ENCODE data around the gene SLC26A1. TPM values are rescaled to one million over a fixed set of nuclear protein-coding genes. Genes with fewer than 3 reads are reported as not detected.

Gene SLC26A1
- total RNA-seq, 2 experiments from 2014 or later: not detected

DNA sequence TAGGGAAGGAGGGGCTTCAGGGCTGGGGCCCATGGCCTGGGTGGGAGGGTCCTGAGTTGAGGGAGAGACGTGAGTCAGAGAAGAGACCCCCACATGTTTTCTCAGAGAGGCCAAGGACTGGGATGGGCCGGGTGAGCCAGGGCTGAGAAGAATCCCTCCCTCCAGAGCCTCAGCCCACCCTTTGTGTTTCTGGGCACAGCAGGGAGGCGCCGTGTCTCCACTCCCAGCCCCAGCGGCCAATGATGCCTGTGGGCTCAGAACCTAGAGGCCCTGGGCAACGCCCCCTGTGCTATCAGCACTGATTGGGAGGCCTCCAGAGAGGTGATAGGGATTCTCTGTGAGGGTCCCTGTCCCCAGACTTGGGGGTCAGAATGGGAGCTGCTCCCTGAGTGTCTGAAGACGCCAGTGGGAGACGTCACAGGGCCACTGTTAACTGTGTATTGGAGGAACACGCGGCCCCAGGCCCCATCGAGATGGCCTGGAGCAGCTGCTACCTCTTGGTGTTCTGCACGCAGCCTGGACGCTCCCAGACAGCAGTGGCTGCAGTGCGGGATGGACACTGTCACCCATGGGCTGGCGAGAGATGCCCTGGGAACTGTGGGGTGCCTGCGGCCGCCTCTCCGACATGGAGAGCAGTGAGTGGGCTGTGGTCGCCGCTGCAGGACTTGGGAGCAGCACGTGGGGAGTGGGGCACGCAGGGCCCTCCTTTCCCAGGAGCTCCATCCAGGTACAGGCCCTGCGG lies 26.7 kb upstream of the SLC26A1 start:
- Mint-ChIP-seq H3K36me3 (ENCODE audit: low read depth) (no peaks in the 10 kb centered on the region), H3K4me1 (ENCODE audit: low read depth) (peaks cover 5% of the 10 kb centered on the region), H3K4me3 (no peak overlapping the region), H3K27ac (no peak overlapping the region), H3K9me3 (no peaks in the 10 kb centered on the region), H3K27me3 (no peaks in the 10 kb centered on the region)
- DNase-seq (no peak), ATAC-seq (ENCODE audit: poor library complexity) (no peak)
- no peaks in the 10 kb centered on the region for H3K36me3 ChIP-seq (ENCODE audit: insufficient read depth, low read length)
- H3K4me3 ChIP-seq (ENCODE audit: low read length): no peak overlapping the region
- CTCF ChIA-PET: no interaction called here
- peaks cover 13% of the 10 kb centered on the region for H3K4me1 ChIP-seq (ENCODE audit: insufficient read depth, low read length)
- TF ChIP-seq, protein P1, sequence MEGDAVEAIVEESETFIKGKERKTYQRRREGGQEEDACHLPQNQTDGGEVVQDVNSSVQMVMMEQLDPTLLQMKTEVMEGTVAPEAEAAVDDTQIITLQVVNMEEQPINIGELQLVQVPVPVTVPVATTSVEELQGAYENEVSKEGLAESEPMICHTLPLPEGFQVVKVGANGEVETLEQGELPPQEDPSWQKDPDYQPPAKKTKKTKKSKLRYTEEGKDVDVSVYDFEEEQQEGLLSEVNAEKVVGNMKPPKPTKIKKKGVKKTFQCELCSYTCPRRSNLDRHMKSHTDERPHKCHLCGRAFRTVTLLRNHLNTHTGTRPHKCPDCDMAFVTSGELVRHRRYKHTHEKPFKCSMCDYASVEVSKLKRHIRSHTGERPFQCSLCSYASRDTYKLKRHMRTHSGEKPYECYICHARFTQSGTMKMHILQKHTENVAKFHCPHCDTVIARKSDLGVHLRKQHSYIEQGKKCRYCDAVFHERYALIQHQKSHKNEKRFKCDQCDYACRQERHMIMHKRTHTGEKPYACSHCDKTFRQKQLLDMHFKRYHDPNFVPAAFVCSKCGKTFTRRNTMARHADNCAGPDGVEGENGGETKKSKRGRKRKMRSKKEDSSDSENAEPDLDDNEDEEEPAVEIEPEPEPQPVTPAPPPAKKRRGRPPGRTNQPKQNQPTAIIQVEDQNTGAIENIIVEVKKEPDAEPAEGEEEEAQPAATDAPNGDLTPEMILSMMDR (IDR thresholded peaks at IDR 0.05): no peak
- H3K27ac ChIP-seq (ENCODE audit: low read depth in 1 of 2, low read length in 2 of 2): no peak overlapping the region
- POLR2A ChIA-PET: no interaction called here
- no peaks in the 10 kb centered on the region for H3K27me3 ChIP-seq (ENCODE audit: control insufficient read depth in 1 of 2, insufficient read depth in 2 of 2, low read length in 2 of 2)
- intact Hi-C loops (cut with DNase I, micrococcal nuclease): no loop called here
- no peaks in the 10 kb centered on the region for H3K9me3 ChIP-seq (ENCODE audit: control insufficient read depth in 1 of 2, insufficient read depth in 1 of 2, low read length in 2 of 2)

DNA sequence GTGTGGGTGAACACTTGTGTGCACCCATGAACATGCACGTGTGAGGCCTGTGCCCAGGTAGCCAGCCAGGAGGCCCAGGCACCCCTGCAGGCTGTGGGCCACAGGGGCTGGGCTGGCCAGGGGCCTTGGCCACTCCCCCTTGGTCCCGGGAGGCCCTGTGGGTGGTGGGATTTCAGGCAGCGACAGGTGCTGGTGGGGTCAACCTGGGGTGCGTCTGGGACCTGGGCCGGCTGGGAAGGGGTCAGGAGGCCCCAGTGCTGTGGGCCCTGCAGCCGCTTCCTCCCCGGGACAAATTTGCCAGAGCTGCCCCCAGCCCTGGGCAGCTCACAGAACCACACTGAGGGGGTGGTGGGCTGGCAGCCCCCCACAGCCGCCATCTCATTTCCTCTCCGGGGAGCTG lies 26.1 kb upstream of the SLC26A1 start:
- H3K4me3 ChIP-seq (ENCODE audit: low read length): no peak overlapping the region
- peaks cover 5% of the 10 kb centered on the region for H3K4me1 Mint-ChIP-seq (ENCODE audit: low read depth)
- no peaks in the 10 kb centered on the region for H3K9me3 ChIP-seq (ENCODE audit: control insufficient read depth in 1 of 2, insufficient read depth in 1 of 2, low read length in 2 of 2)
- H3K27ac Mint-ChIP-seq: no peak overlapping the region
- peaks cover 13% of the 10 kb centered on the region for H3K4me1 ChIP-seq (ENCODE audit: insufficient read depth, low read length)
- intact Hi-C loops (cut with DNase I, micrococcal nuclease): no loop called here
- DNase-seq: no peak
- H3K36me3 ChIP-seq (ENCODE audit: insufficient read depth, low read length): no peaks in the 10 kb centered on the region
- H3K27ac ChIP-seq (ENCODE audit: low read depth in 1 of 2, low read length in 2 of 2): no peak overlapping the region
- TF ChIP-seq, protein P1 (IDR thresholded peaks at IDR 0.05): no peak
- no peak overlapping the region for H3K4me3 Mint-ChIP-seq
- no peak for ATAC-seq (ENCODE audit: poor library complexity)
- no peaks in the 10 kb centered on the region for H3K27me3 Mint-ChIP-seq
- no peaks in the 10 kb centered on the region for H3K36me3 Mint-ChIP-seq (ENCODE audit: low read depth)
- ChIA-PET CTCF (no interaction called here), POLR2A (no interaction called here)
- no peaks in the 10 kb centered on the region for H3K9me3 Mint-ChIP-seq
- no peaks in the 10 kb centered on the region for H3K27me3 ChIP-seq (ENCODE audit: control insufficient read depth in 1 of 2, insufficient read depth in 2 of 2, low read length in 2 of 2)

DNA sequence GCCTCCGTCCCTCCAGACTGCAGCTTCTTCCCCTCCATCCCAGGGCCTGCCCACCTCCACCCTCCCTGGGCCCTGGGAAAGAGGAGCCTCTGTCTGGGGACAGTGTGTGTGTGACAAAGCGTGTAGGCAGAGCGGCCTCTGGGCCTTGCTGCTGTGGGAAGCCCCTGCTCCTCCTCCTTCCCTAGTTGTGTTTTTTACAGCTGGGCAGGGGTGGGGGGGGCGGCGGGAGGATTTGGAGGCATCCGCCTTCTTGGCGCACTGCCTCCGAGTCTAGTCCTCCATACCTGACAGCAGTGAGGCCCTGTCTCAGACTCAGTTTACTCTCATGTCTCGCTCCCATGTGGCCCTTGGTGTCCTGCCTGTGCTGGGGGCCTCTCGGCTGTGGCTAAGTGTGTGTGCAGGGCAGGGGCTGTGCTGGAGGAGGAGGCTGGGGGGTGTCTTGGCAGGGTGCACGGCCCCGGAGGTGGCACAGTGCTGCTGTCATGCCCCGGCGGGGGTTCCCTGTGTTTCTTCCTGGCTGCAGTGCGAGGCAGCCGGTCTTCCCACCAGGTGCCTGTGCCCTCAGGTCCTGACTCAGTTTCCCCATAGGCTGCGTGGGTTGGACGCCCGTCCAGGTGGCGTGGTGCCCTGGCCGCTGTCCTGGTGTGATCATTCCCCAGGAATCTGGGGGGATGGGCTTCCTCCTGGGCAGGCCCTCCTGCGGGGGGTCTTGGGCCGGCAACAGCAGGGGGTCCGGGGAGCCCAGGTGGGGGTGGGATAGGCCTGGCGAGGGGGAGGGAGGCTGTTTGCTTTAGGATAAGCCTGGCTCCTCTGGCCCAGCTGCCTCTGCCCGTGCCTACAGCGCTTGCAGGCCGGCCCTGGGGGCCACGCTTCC lies 25.2 kb upstream of the SLC26A1 start:
- Histone ChIP-seq H3K4me1 (ENCODE audit: insufficient read depth, low read length) (peaks cover 13% of the 10 kb centered on the region), H3K36me3 (ENCODE audit: insufficient read depth, low read length) (no peaks in the 10 kb centered on the region), H3K27ac (ENCODE audit: low read depth in 1 of 2, low read length in 2 of 2) (no peak overlapping the region), H3K4me3 (ENCODE audit: low read length) (no peak overlapping the region), H3K27me3 (ENCODE audit: control insufficient read depth in 1 of 2, insufficient read depth in 2 of 2, low read length in 2 of 2) (no peaks in the 10 kb centered on the region), H3K9me3 (ENCODE audit: control insufficient read depth in 1 of 2, insufficient read depth in 1 of 2, low read length in 2 of 2) (no peaks in the 10 kb centered on the region)
- no peaks in the 10 kb centered on the region for H3K36me3 Mint-ChIP-seq (ENCODE audit: low read depth)
- CTCF ChIA-PET: no interaction called here
- TF ChIP-seq, protein P1 (IDR thresholded peaks at IDR 0.05): no peak
- H3K27me3 Mint-ChIP-seq: no peaks in the 10 kb centered on the region
- H3K4me3 Mint-ChIP-seq: no peak overlapping the region
- DNase-seq (no peak), ATAC-seq (ENCODE audit: poor library complexity) (no peak)
- H3K27ac Mint-ChIP-seq: no peak overlapping the region
- no peaks in the 10 kb centered on the region for H3K9me3 Mint-ChIP-seq
- intact Hi-C loops (cut with DNase I, micrococcal nuclease): no loop called here
- peaks cover 5% of the 10 kb centered on the region for H3K4me1 Mint-ChIP-seq (ENCODE audit: low read depth)
- POLR2A ChIA-PET: no interaction called here

Measured in CD4-positive, alpha-beta T cell (primary cell).